Parathyroid adenoma (tissue), 2 donors: Measurements from ENCODE around the gene FGR.
A peak's percentile ranks its signal among the peaks of the same experiment; 100 is the strongest.
"Not testable (repeated sequence)": the region's sequence is repeated elsewhere in the genome, so short reads cannot be mapped to it uniquely, and the experiment has no call there.

ENCODE experiments used
- H2AFZ ChIP-seq: fragments of 300-600 bp; sonication (generic); one replicate; pipeline ENCODE4 v1.7.0; 2017; ENCODE audit warnings: antibody characterized with exemption, mild to moderate bottlenecking
- H3K27ac ChIP-seq: fragments of 300-600 bp; sonication (generic); one replicate; pipeline ENCODE4 v1.7.0; 2017
- H3K27me3 ChIP-seq: fragments of 300-600 bp; sonication (generic); one replicate; pipeline ENCODE4 v1.7.0; 2017; ENCODE audit warnings: low read length; ENCODE audit not compliant: control insufficient read depth, insufficient read depth
- H3K36me3 ChIP-seq: fragments of 300-600 bp; sonication (generic); one replicate; pipeline ENCODE4 v1.7.0; 2017; ENCODE audit warnings: low read length; ENCODE audit not compliant: control insufficient read depth, insufficient read depth
- H3K4me1 ChIP-seq: fragments of 300-600 bp; sonication (generic); one replicate; pipeline ENCODE4 v1.7.0; 2017; ENCODE audit warnings: control low read depth
- H3K4me2 ChIP-seq: fragments of 300-600 bp; sonication (generic); one replicate; pipeline ENCODE4 v1.7.0; 2017; ENCODE audit warnings: low read length
- H3K4me3 ChIP-seq: fragments of 300-600 bp; sonication (generic); one replicate; pipeline ENCODE4 v1.7.0; 2017; ENCODE audit warnings: low read depth, low read length
- H3K79me2 ChIP-seq: fragments of 300-600 bp; sonication (generic); one replicate; pipeline ENCODE4 v1.7.0; 2017; ENCODE audit warnings: control low read depth
- H3K9ac ChIP-seq: fragments of 300-600 bp; sonication (generic); one replicate; pipeline ENCODE4 v1.7.0; 2017; ENCODE audit warnings: mild to moderate bottlenecking
- H3K9me3 ChIP-seq: fragments of 300-600 bp; sonication (generic); one replicate; pipeline ENCODE4 v1.7.0; 2017; ENCODE audit warnings: low read length; ENCODE audit not compliant: control insufficient read depth
- TF ChIP-seq, protein P1 (sequence below): fragments of 300-600 bp; sonication (generic); IDR thresholded peaks from one replicate; pipeline ENCODE4 v1.7.0; 2017; ENCODE audit warnings: antibody characterized with exemption, mild to moderate bottlenecking
- donor health status: primary hyperparathyroidism.

The FGR gene

DNA sequence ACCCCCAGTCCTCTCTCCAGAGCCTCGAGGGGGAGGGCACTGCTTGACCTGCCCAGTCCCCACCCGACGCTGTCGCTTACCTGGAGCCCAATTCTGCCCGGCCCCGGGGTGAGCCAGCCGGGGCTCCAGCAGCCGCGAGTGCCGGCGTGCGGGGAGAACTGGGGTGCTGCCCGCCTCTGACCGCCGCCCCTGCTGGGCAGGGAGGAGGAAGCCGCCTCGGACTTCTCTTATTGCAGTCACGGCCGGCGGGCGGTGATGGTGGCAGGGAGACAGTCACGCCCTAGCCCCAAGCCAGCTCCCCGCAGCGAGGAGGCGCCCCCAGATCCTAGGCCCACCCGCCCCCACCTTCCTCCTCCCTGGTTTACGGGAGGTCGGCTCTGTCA lies at the start of gene FGR:
Gene FGR (minus strand): TSS at position 201 of the 383 bp plus-strand sequence. CDS start 11,269 bp downstream, outside the sequence.
- Histone ChIP-seq H3K27ac (peak within 1 kb of the TSS; percentile 74), H2AFZ (peak within 1 kb of the TSS; percentile 74), H3K36me3 (no peaks in the 10 kb centered on the region), H3K27me3 (no peaks in the 10 kb centered on the region), H3K9me3 (no peaks in the 10 kb centered on the region), H3K4me3 (peak within 1 kb of the TSS; percentile 47), H3K79me2 (no peaks in the 10 kb centered on the region), H3K4me1 (no peaks in the 10 kb centered on the region), H3K4me2 (peak within 1 kb of the TSS; percentile 63), H3K9ac (no peak within 1 kb of the TSS)
- TF ChIP-seq, protein P1, sequence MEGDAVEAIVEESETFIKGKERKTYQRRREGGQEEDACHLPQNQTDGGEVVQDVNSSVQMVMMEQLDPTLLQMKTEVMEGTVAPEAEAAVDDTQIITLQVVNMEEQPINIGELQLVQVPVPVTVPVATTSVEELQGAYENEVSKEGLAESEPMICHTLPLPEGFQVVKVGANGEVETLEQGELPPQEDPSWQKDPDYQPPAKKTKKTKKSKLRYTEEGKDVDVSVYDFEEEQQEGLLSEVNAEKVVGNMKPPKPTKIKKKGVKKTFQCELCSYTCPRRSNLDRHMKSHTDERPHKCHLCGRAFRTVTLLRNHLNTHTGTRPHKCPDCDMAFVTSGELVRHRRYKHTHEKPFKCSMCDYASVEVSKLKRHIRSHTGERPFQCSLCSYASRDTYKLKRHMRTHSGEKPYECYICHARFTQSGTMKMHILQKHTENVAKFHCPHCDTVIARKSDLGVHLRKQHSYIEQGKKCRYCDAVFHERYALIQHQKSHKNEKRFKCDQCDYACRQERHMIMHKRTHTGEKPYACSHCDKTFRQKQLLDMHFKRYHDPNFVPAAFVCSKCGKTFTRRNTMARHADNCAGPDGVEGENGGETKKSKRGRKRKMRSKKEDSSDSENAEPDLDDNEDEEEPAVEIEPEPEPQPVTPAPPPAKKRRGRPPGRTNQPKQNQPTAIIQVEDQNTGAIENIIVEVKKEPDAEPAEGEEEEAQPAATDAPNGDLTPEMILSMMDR, result no peak

DNA sequence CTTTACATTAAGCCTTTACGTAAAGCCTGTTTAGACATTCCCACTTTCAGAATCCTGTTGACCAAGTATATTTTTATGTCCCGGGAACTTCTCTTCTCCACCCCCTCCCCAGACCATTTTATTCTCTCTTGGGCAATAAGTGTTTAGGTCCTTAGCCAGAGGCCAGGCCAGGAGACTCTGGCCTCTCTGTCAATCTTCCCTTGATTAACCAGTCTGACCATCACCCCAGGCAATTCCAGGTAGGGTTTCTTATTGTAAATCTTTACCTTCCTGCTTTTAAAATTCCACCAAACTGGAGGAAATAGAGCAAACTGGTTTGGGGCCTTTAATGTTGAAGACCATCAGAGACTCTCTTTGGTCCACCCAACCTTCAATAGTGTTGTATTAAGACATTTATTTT lies 49.2 kb upstream of the FGR start:
- Histone ChIP-seq H3K4me2 (no peak overlapping the region), H2AFZ (no peak overlapping the region), H3K27ac (no peak overlapping the region), H3K36me3 (no peaks in the 10 kb centered on the region), H3K79me2 (no peaks in the 10 kb centered on the region), H3K9ac (no peak overlapping the region), H3K27me3 (no peaks in the 10 kb centered on the region), H3K4me1 (no peaks in the 10 kb centered on the region), H3K9me3 (no peaks in the 10 kb centered on the region), H3K4me3 (no peak overlapping the region)
- TF ChIP-seq, protein P1, result no peak

DNA sequence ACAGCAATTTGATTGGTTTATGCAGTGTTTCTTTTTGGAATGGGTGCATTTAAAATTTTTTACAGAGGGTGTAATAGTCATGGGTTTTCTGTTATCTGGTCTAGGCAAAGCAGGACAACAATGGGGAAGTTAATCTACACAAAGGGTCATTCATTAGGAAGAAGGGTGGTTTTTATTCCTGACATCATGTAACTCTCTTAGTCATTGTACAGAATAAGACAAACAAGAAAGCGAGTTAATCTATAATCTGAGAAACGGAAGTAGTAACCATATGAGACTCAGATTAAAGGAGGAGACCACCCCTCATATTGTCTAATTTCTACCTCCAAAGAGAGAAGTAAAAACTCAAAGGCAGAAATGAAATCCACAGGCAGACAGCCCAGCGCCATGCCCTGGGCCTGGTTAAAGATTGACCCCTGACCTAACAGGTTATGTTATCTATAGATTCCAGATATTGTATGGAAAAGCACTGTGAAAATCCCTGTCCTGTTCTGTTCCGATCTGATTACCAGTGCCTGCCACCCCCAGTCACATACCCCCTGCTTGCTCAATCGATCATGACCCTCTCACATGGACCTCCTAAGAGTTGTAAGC lies 47.5 kb upstream of the FGR start:
- Histone ChIP-seq H3K4me1 (no peaks in the 10 kb centered on the region), H3K79me2 (no peaks in the 10 kb centered on the region), H3K9me3 (no peaks in the 10 kb centered on the region), H3K27me3 (no peaks in the 10 kb centered on the region), H3K4me2 (no peak overlapping the region), H3K4me3 (no peak overlapping the region), H3K9ac (no peak overlapping the region), H3K27ac (no peak overlapping the region), H2AFZ (no peak overlapping the region), H3K36me3 (no peaks in the 10 kb centered on the region)
- TF ChIP-seq, protein P1, result no peak

DNA sequence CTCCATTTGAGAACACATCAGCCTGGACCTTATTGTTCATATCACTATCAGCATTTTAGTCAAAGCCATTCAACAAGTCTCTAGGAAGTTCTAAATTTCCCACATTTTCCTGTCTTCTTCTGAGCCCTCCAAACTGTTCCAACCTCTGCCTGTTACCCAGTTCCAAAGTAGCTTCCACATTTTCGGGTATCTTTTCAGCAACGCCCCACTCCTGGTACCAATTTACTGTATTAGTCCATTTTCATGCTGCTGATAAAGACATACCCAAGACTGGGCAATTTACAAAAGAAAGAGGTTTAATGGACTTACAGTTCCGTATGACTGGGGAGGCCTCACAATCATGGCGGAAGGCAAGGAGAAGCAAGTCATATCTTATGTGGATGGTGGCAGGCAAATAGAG lies 46.6 kb upstream of the FGR start:
- not testable (repeated sequence) for H3K27ac ChIP-seq, H3K9me3 ChIP-seq, H3K36me3 ChIP-seq, H3K4me1 ChIP-seq, H3K4me3 ChIP-seq, H3K27me3 ChIP-seq, H3K9ac ChIP-seq, H3K79me2 ChIP-seq, H3K4me2 ChIP-seq, H2AFZ ChIP-seq

DNA sequence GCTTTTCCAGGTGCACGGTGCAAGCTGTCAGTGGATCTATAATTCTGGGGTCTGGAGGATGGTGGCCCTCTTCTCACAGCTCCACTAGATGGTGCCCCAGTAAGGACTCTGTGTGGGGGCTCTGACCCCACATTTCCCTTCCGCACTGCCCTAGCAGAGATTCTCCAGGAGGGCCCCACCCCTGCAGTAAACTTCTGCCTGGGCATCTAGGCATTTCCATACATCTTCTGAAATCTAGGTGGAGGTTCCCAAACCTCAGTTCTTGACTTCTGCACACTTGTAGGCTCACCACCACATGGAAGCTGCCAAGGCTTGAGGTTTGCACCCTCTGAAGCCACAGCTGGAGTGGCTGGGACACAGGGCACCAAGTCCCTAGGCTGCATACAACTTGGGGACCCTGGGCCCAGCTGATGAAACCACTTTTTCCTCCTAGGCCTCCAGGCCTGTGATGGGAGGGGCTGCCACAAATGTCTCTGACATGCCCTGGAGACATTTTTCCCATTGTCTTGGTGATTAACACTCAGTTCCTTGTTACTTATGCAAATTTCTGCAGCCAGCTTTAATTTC lies 45.3 kb upstream of the FGR start:
- not testable (repeated sequence) for H3K9ac ChIP-seq, H3K4me2 ChIP-seq, H3K79me2 ChIP-seq, H3K4me1 ChIP-seq, H3K9me3 ChIP-seq, H3K27me3 ChIP-seq, H3K36me3 ChIP-seq, H3K27ac ChIP-seq, H3K4me3 ChIP-seq, H2AFZ ChIP-seq

- H3K27me3 ChIP-seq, result no peaks in the 10 kb centered on the region
- no peak overlapping the region for H2AFZ ChIP-seq
- H3K4me2 ChIP-seq, result no peak overlapping the region
- no peaks in the 10 kb centered on the region for H3K36me3 ChIP-seq
- no peaks in the 10 kb centered on the region for H3K4me1 ChIP-seq
- H3K9ac ChIP-seq, result no peak overlapping the region
- no peaks in the 10 kb centered on the region for H3K79me2 ChIP-seq
- no peak overlapping the region for H3K27ac ChIP-seq
- H3K4me3 ChIP-seq, result no peak overlapping the region
- H3K9me3 ChIP-seq, result no peaks in the 10 kb centered on the region
- TF ChIP-seq, protein P1, result no peak
These were observed 43.8 kb upstream of the FGR start for GRCh38 chr1:27678747-27679146.
